GM21576 (cell line): ENCODE results near the gene NXPE3.

ENCODE experiments used
- ATAC-seq: cut with Tn5 transposase; IDR thresholded peaks from one replicate; pipeline ENCODE4 v1.9.1; 2021; ENCODE audit warnings: mild to moderate bottlenecking, moderate library complexity; ENCODE audit not compliant: unreplicated experiment

Gene NXPE3

DNA sequence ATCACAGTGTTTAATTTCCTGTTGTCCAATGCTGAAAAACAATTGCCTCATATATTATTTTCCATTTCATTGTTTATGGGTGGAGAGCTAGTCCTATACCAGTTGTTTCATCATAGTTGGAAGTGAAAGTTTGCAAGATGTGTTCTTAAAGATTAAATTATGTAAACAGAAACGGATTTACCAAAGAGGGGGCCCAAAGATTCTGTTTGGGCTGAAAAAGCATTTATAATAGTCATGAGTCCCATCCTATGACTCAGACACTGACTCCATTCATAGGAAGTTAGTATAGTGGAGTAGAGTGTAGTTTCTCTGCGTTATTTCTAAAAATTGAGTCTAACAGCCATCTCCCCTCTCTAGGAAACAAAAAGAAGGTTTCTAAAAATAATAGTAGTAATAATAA is 94.6 kb downstream of the NXPE3 start:
- no peak for ATAC-seq

DNA sequence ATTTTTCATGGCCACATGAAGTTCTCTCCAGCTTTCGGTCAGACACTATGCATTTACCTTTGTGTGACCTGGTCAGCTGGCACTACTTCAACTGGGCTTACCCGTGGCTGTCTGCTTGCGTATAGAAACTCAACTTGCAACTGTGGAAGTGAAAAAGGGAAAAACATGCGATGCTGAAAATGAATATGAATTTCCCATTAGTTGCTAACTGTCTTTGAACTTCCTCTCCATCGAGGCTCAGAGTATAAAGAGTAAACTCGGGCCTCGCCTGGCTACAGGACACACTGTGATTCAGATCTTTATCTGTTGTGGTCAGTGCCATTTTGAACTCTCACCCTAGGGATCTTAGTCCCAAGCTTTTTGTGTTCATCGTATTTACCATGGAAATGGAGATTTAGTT is 97.1 kb downstream of the NXPE3 start:
- ATAC-seq: no peak
